Fibroblast of skin of right quadriceps (primary cell): ENCODE data around the gene GINS1.
A peak's percentile ranks its signal among the peaks of the same experiment; 100 is the strongest.

Source experiments
- DNase-seq: peaks from one replicate; pipeline ENCODE4 v3.0.0-alpha.2; 2013

Gene GINS1

GRCh38 chr20:25478889-25479568 is 71.6 kb downstream of the GINS1 start:
- DNase-seq = no peak

- no peak for DNase-seq
These were observed 72.2 kb downstream of the GINS1 start for GRCh38 chr20:25479638-25480037.

GRCh38 chr20:25480156-25480555 is 72.7 kb downstream of the GINS1 start:
- DNase-seq = no peak

GRCh38 chr20:25480797-25481196 is 73.3 kb downstream of the GINS1 start:
- no peak for DNase-seq

GRCh38 chr20:25481235-25481917 is 73.9 kb downstream of the GINS1 start:
- no peak for DNase-seq

GRCh38 chr20:25481918-25482253 is 74.4 kb downstream of the GINS1 start:
- DNase-seq = no peak

GRCh38 chr20:25483431-25484132 is 76.1 kb downstream of the GINS1 start:
- DNase-seq = no peak

- no peak for DNase-seq
These were observed 76.9 kb downstream of the GINS1 start for GRCh38 chr20:25484224-25484846.

GRCh38 chr20:25484911-25485511 is 77.5 kb downstream of the GINS1 start:
- DNase-seq = no peak

- DNase-seq = no peak
These were observed 78.4 kb downstream of the GINS1 start for GRCh38 chr20:25485872-25486271.

- DNase-seq = peak; percentile 34
These were observed 78.9 kb downstream of the GINS1 start for GRCh38 chr20:25486377-25486776.

GRCh38 chr20:25487306-25487705 is 79.8 kb downstream of the GINS1 start:
- DNase-seq = no peak

GRCh38 chr20:25487975-25488374 is 80.5 kb downstream of the GINS1 start:
- DNase-seq = no peak

- DNase-seq = no peak
These were observed 81.9 kb downstream of the GINS1 start for GRCh38 chr20:25489221-25489871.

- no peak for DNase-seq
These were observed 83.4 kb downstream of the GINS1 start for GRCh38 chr20:25490656-25491445.

GRCh38 chr20:25491446-25492038 is 84.1 kb downstream of the GINS1 start:
- DNase-seq = no peak

GRCh38 chr20:25493137-25493536 is 85.7 kb downstream of the GINS1 start:
- DNase-seq = no peak

- no peak for DNase-seq
These were observed 86.5 kb downstream of the GINS1 start for GRCh38 chr20:25493748-25494505.

- no peak for DNase-seq
These were observed 87.2 kb downstream of the GINS1 start for GRCh38 chr20:25494506-25495188.

GRCh38 chr20:25495189-25495824 is 87.8 kb downstream of the GINS1 start:
- no peak for DNase-seq
